Activated CD8-positive, alpha-beta memory T cell treated with anti-CD3 and anti-CD28 coated beads for 36 hours (primary cell): Measurements from ENCODE around the gene CRTAP. TPM values are rescaled to one million over a fixed set of nuclear protein-coding genes. Genes with fewer than 3 reads are reported as not detected.

Source experiments
- CTCF ChIA-PET: fragments of 350-600 bp; sonication (Branson Sonifier 250); formaldehyde crosslinking; loops from one replicate; lab custom pipeline; 2021; ENCODE audit warnings: antibody characterized with exemption; lab: Charles Lee
- POLR2A ChIA-PET: fragments of 350-600 bp; sonication (Branson Sonifier 250); formaldehyde crosslinking; loops from one replicate; lab custom pipeline; 2021; ENCODE audit warnings: antibody characterized with exemption; lab: Charles Lee
- total RNA-seq, 2 experiments: library from RNA; stranded (reverse); gene quantifications; one replicate each; pipeline ENCODE4 v1.2.3, GENCODE V29; 2021

Gene CRTAP
- total RNA-seq, 2 experiments from 2014 or later: 35.5 to 39.7 TPM

- POLR2A ChIA-PET: no interaction called here
- CTCF ChIA-PET: interaction anchor here (0.9 kb wide), 1 partner anchor 16 kb away, joined by 3 read pairs; no protein-coding TSS in a partner anchor
These were observed 82.7 kb downstream of the CRTAP start for GRCh38 chr3:33196538-33196937.

Other genes starting within 250 kb of the CRTAP start
- 10 to 100 TPM; 40.9 to 41.6 TPM for gene CCR4, start 162.4 kb upstream of the CRTAP start, total RNA-seq
- gene GLB1, start 16.9 kb upstream of the CRTAP start, total RNA-seq: 10 to 100 TPM; 42.0 to 42.5 TPM
- 10 to 100 TPM; 11.3 to 11.4 TPM for gene TMPPE, start 16.9 kb upstream of the CRTAP start, total RNA-seq
- gene SUSD5, start 104.8 kb downstream of the CRTAP start, total RNA-seq: not detected
- not detected for gene FBXL2, start 163.4 kb downstream of the CRTAP start, total RNA-seq